Measurements from ENCODE around the gene ZEB2. TPM values are rescaled to one million over a fixed set of nuclear protein-coding genes. Genes with fewer than 3 reads are reported as not detected.
A peak's percentile ranks its signal among the peaks of the same experiment; 100 is the strongest.

ZEB2 gene
- polyA plus RNA-seq, 1 donor from 2014 or later = 2.2 TPM

DNA sequence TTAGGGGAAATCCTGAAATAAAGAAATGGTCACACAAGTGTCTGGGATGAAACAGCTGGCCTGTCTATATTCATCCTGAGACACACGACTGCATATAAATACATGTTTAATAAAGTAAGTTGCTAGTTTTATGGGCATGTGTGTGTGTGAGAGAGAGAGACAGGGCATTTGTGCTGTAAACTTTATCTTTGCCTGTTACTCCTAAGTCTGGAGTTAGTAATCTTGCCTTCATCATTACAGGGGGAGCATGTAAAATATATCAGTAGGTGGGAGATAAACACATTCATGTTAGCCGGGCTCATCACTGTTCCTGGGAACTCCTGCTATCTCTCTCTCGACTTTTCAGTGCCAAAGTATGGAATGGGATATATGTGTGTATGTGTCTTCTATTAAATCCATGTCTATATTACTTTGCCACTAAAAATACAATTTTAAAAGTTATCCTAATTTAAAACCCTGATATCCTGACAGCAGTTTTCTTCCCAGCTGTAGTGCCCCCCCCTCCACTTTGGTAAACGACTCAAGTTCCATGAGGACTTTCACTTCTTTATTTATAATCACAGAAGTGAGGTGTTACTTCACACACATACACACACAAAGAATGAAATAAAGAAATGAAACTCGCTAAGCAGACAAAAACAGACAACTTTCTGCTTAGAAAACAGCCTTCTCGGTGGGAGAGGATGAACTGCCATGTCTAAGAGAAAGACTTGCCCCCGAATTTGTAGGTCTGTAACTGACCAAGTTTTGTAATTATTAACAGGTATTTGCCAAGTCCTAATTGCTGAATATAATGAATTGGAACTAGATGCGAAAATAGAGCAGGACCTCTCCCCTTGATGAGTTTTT is 947 bp downstream of the ZEB2 start:
- Histone ChIP-seq H3K4me3 (ENCODE audit: low read length) (peak overlapping the region; percentile 72), H4K20me1 (ENCODE audit: insufficient read depth) (no peaks in the 10 kb centered on the region), H3K9me3 (ENCODE audit: low read length) (no peaks in the 10 kb centered on the region), H3K9me2 (ENCODE audit: insufficient read depth, low read length) (no peaks in the 10 kb centered on the region), H3F3A (ENCODE audit: insufficient read depth, low read length, poor library complexity, severe bottlenecking) (no peaks in the 10 kb centered on the region), H3K4me2 (ENCODE audit: low read length) (peak overlapping the region; percentile 69), H3K27me3 (ENCODE audit: insufficient read depth, low read depth, low read length) (peaks cover 64% of the 10 kb centered on the region), H3K79me2 (replicated peaks; ENCODE audit: insufficient read depth, low read length) (peaks cover 53% of the 10 kb centered on the region), H3K27ac (ENCODE audit: low read length) (no peak overlapping the region), H3K36me3 (ENCODE audit: insufficient read depth, low read length) (no peaks in the 10 kb centered on the region), H3K9ac (ENCODE audit: low read length) (no peak overlapping the region), H2AFZ (ENCODE audit: low read depth, low read length) (no peak overlapping the region)
- TF ChIP-seq EZH2 (IDR thresholded peaks at IDR 0.05; ENCODE audit: borderline replicate concordance, insufficient read depth, low read length, poor library complexity, severe bottlenecking) (no peak), RAD21 (conservative IDR thresholded peaks at IDR 0.05) (no peak), POLR2AphosphoS5 (IDR thresholded peaks at IDR 0.05) (no peak), EP300 (conservative IDR thresholded peaks at IDR 0.05; ENCODE audit: poor library complexity, severe bottlenecking) (no peak), TAF1 (IDR thresholded peaks at IDR 0.05; ENCODE audit: low read depth) (no peak), MXI1 (conservative IDR thresholded peaks at IDR 0.05; ENCODE audit: poor library complexity, severe bottlenecking) (no peak), SMC3 (conservative IDR thresholded peaks at IDR 0.05; ENCODE audit: poor library complexity) (no peak)
- TF ChIP-seq, protein P1, sequence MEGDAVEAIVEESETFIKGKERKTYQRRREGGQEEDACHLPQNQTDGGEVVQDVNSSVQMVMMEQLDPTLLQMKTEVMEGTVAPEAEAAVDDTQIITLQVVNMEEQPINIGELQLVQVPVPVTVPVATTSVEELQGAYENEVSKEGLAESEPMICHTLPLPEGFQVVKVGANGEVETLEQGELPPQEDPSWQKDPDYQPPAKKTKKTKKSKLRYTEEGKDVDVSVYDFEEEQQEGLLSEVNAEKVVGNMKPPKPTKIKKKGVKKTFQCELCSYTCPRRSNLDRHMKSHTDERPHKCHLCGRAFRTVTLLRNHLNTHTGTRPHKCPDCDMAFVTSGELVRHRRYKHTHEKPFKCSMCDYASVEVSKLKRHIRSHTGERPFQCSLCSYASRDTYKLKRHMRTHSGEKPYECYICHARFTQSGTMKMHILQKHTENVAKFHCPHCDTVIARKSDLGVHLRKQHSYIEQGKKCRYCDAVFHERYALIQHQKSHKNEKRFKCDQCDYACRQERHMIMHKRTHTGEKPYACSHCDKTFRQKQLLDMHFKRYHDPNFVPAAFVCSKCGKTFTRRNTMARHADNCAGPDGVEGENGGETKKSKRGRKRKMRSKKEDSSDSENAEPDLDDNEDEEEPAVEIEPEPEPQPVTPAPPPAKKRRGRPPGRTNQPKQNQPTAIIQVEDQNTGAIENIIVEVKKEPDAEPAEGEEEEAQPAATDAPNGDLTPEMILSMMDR (IDR thresholded peaks at IDR 0.05; ENCODE audit: poor library complexity, severe bottlenecking) = no peak
- TF ChIP-seq, protein P2, sequence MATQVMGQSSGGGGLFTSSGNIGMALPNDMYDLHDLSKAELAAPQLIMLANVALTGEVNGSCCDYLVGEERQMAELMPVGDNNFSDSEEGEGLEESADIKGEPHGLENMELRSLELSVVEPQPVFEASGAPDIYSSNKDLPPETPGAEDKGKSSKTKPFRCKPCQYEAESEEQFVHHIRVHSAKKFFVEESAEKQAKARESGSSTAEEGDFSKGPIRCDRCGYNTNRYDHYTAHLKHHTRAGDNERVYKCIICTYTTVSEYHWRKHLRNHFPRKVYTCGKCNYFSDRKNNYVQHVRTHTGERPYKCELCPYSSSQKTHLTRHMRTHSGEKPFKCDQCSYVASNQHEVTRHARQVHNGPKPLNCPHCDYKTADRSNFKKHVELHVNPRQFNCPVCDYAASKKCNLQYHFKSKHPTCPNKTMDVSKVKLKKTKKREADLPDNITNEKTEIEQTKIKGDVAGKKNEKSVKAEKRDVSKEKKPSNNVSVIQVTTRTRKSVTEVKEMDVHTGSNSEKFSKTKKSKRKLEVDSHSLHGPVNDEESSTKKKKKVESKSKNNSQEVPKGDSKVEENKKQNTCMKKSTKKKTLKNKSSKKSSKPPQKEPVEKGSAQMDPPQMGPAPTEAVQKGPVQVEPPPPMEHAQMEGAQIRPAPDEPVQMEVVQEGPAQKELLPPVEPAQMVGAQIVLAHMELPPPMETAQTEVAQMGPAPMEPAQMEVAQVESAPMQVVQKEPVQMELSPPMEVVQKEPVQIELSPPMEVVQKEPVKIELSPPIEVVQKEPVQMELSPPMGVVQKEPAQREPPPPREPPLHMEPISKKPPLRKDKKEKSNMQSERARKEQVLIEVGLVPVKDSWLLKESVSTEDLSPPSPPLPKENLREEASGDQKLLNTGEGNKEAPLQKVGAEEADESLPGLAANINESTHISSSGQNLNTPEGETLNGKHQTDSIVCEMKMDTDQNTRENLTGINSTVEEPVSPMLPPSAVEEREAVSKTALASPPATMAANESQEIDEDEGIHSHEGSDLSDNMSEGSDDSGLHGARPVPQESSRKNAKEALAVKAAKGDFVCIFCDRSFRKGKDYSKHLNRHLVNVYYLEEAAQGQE (IDR thresholded peaks at IDR 0.05; ENCODE audit: borderline replicate concordance) = no peak

DNA sequence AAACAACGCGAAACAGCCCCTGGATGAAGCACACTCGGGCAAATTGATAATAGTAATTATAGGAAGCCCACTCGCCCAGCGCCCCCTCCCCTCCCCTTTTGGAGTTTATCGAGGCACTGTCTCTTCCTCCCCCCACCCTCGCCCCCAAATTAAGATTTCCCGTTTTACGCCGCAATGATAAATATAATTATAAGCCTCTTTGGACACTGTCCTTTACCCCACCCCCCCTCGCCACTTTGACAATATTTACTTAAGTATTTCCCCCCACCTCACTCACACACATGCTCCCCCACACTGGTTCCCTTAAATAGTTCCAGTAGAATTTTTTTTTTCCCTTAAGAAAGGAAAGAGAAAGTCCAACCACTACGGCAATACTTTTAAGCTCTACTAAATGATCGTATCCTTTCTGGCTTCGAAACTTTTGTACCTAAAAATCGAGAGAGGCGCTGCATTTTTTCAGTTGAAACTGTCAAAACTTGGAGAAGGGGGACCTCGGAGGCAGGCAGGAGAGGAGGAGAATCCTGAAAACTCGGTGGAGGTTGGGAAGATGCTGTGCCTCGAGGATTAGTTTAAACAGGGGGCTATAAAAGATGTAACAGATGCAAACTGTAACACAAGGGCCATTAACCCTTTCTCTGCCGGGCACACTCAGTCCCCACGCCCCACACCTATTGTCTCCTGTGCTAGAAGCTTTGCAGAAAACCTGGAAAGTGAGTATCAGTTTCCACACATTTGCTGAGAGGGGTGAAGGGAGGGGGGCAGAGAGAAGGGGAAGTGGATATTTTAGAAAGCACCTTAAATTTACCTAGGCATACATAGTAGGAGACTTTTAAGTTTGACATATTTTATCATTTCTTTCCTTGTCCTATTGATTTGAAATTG is 1.8 kb downstream of the ZEB2 start:
- Histone ChIP-seq H4K20me1 (ENCODE audit: insufficient read depth) (no peaks in the 10 kb centered on the region), H3K79me2 (replicated peaks; ENCODE audit: insufficient read depth, low read length) (peaks cover 62% of the 10 kb centered on the region), H3K4me2 (ENCODE audit: low read length) (no peak overlapping the region), H3K9me2 (ENCODE audit: insufficient read depth, low read length) (no peaks in the 10 kb centered on the region), H3K36me3 (ENCODE audit: insufficient read depth, low read length) (no peaks in the 10 kb centered on the region), H3K27ac (ENCODE audit: low read length) (no peak overlapping the region), H3K27me3 (ENCODE audit: insufficient read depth, low read depth, low read length) (peaks cover 65% of the 10 kb centered on the region), H3K4me3 (ENCODE audit: low read length) (peak overlapping the region; percentile 72), H3F3A (ENCODE audit: insufficient read depth, low read length, poor library complexity, severe bottlenecking) (no peaks in the 10 kb centered on the region), H3K9ac (ENCODE audit: low read length) (no peak overlapping the region), H2AFZ (ENCODE audit: low read depth, low read length) (no peak overlapping the region), H3K9me3 (ENCODE audit: low read length) (no peaks in the 10 kb centered on the region)
- TF ChIP-seq SMC3 (conservative IDR thresholded peaks at IDR 0.05; ENCODE audit: poor library complexity) (no peak), EP300 (conservative IDR thresholded peaks at IDR 0.05; ENCODE audit: poor library complexity, severe bottlenecking) (no peak), RAD21 (conservative IDR thresholded peaks at IDR 0.05) (no peak), MXI1 (conservative IDR thresholded peaks at IDR 0.05; ENCODE audit: poor library complexity, severe bottlenecking) (no peak), EZH2 (IDR thresholded peaks at IDR 0.05; ENCODE audit: borderline replicate concordance, insufficient read depth, low read length, poor library complexity, severe bottlenecking) (no peak), TAF1 (IDR thresholded peaks at IDR 0.05; ENCODE audit: low read depth) (no peak), POLR2AphosphoS5 (IDR thresholded peaks at IDR 0.05) (no peak)
- TF ChIP-seq, protein P1 (IDR thresholded peaks at IDR 0.05; ENCODE audit: poor library complexity, severe bottlenecking) = no peak
- TF ChIP-seq, protein P2 (IDR thresholded peaks at IDR 0.05; ENCODE audit: borderline replicate concordance) = no peak
